Measurements from ENCODE around the gene C22orf39.
A peak's percentile ranks its signal among the peaks of the same experiment; 100 is the strongest.

C22orf39 gene

DNA sequence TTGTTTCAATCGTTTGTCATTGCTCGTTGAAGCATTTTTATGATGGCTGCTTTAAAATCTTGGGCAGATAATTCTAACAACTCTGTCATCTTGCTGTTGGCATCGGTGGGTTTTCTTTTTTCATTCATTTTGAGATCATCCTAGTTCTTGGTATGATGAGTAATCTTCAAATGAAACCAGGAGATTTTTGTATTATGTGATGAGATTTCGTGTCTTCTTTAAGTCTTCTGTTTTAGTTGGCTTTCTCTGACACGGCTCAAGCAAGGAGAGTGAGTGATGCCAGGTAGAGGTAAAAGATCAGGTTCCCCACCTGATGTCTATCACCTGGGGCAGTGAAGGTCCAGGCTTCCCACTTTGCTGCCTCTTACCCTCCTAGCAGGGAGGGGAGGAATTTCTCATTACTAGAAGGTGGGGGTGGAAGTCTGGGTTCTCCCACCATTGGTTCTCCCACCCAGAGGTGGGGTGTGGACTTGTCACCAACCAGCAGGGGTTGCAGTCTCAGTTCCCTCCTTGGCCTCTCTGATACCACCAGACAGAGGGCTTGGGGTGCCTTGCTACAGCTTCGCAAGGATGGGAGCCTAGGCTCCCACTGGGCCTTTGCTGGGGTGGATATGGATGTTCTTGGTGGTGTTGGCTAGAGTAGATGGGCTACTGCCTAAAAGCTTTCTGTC lies 45.1 kb upstream of the C22orf39 start:
- no peak for DNase-seq (ENCODE audit: low read depth)
- TF ChIP-seq, protein P1, sequence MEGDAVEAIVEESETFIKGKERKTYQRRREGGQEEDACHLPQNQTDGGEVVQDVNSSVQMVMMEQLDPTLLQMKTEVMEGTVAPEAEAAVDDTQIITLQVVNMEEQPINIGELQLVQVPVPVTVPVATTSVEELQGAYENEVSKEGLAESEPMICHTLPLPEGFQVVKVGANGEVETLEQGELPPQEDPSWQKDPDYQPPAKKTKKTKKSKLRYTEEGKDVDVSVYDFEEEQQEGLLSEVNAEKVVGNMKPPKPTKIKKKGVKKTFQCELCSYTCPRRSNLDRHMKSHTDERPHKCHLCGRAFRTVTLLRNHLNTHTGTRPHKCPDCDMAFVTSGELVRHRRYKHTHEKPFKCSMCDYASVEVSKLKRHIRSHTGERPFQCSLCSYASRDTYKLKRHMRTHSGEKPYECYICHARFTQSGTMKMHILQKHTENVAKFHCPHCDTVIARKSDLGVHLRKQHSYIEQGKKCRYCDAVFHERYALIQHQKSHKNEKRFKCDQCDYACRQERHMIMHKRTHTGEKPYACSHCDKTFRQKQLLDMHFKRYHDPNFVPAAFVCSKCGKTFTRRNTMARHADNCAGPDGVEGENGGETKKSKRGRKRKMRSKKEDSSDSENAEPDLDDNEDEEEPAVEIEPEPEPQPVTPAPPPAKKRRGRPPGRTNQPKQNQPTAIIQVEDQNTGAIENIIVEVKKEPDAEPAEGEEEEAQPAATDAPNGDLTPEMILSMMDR (conservative IDR thresholded peaks at IDR 0.05; ENCODE audit: low read length), result no peak
- no peak overlapping the region for H3K4me3 ChIP-seq (ENCODE audit: low read length)

DNA sequence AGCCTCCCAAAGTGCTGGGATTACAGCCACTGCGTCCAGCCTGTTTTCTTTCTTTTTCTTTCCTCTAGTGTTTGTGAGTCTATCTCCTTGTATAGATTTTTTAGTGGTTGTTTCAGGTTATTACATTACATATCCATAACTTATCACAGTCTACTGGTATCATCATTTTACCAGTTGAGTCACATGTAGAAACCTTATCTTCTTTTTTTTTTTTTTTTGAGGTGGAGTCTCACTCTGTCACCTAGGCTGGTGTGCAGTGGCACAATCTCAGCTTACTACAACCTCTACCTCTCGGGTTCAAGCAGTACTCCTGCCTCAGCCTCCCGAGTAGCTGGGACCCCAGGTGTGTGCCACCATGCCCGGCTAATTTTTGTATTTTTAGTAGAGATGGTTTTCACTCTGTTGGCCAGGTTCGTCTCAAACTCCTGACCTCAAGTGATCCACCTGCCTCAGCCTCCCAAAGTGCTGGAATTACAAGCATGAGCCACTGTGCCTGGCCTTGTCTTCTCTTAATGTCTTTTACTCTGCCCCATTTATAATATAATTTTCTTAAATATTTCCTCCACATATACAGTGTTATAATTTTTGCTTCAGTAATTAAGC lies 43.2 kb upstream of the C22orf39 start:
- H3K4me3 ChIP-seq (ENCODE audit: low read length), result no peak overlapping the region
- TF ChIP-seq, protein P1 (conservative IDR thresholded peaks at IDR 0.05; ENCODE audit: low read length), result no peak
- no peak for DNase-seq (ENCODE audit: low read depth)

DNA sequence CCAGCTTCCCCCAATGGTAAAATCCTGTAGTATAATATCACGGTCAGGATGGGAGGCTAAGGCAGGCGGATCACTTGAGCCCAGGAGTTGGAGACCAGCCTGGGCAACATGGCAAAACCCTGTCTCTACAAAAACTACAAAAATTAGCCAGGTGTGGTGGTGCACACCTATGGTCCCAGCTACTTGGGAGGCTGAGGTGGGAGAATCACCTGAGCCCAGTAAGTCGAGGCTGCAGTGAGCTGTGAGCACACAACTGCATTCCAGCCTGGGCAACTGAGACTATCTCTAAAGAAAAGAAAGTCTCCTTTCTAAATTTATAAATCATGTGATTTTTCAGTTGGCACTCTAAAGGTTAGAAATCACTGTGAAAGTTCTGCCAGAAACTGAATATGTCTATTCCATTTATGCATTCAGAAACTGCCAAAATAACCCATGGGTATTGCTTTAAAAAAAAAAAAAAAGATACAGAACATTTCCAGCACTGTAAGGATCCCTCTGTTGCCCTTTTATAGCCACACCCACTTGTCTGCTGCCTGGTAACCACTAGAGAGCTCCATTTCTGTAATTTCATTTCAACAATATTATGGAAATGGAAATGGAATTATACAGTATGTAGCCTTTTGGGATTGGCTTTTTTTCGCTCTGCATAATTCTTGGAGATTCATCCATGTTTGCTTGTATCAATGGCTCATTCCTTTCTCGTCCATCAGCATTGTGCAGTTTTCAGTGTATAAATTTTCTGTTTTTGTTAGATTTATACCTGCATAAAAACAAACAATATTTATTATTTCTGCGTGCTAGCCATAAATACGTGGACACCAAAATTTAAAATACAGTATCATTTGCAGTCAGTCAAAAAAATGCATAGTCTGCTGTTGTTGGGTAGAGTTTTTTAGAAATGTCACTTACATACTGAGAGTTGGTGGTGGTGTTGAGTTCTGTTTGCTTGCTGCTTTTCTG lies 41.7 kb upstream of the C22orf39 start:
- DNase-seq (ENCODE audit: low read depth), result peak; percentile 14
- TF ChIP-seq, protein P1 (conservative IDR thresholded peaks at IDR 0.05; ENCODE audit: low read length), result peak; percentile 22; the same call in 1 of the 2 replicates
- H3K4me3 ChIP-seq (ENCODE audit: low read length), result no peak overlapping the region

DNA sequence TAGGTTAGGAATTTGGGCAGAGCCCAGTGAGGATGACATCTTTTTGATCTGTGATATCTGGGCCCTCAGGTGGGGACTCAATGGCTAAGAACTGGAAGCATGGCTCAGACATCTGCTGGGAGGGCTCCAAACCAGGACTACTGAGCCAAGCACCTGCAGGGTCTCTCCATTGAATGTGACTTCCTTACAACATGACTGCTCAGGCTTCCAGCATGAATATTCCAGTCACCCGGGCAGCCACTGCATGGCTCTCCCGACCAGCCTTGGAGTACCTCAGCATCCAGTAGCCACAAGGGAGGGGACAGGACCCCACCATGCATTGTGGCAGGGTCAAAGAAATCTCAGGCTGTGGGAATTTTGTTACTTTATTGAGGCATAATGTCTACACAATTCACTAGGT lies 40.8 kb upstream of the C22orf39 start:
- TF ChIP-seq, protein P1 (conservative IDR thresholded peaks at IDR 0.05; ENCODE audit: low read length), result no peak
- DNase-seq (ENCODE audit: low read depth), result no peak
- no peak overlapping the region for H3K4me3 ChIP-seq (ENCODE audit: low read length)

DNA sequence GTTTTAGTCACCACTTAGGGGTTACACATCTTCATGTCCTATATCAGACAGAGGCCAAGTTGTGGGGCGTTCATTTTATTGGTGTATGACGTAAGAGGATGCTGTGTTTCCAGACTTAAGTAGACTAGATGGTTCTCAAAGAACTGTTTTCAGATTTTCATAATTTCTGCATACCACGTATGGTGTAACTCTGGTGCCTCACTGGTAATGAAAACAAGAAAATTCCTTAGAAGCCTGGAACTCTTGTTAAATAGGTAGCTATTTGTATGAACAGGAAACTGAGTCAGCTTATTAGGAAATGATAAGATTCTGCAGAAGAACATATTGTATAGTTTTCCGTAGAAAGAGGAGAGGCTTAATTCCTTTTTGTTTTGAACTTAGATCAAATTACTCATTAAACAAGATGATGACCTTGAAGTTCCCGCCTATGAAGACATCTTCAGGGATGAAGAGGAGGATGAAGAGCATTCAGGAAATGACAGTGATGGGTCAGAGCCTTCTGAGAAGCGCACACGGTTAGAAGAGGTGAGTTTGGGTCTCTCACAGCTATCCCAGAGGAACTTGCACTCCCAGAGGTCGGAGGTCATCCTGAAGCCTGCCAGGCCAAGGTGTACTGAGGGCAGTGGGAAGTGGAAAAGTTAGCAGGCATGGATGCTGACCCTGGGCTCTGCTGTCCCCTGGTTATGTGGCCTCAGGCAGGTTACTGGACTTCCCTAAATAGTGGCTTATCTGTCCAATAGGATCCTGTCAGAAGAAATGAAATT lies 36.2 kb upstream of the C22orf39 start:
- H3K4me3 ChIP-seq (ENCODE audit: low read length), result no peak overlapping the region
- peak; percentile 61 for DNase-seq (ENCODE audit: low read depth)

DNA sequence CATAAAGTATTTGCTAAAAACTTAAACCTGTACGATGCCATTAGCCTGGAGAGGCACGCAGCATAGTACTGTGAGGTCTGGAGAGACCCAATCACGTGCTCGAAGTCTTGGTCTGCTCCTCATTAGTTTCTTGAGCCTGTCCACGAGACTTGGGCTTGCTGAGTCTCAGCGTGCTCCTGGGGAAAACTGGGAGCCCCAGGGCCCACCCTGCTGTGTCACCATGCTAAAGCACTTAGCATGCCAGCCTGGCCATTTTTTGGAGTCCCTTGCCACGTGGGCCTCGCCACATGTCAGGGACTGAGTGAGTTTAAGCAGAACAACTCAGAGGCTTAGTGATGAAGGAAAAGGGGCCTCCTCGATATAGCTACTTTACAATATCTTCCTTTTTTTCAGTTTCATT lies 34.8 kb upstream of the C22orf39 start:
- H3K4me3 ChIP-seq (ENCODE audit: low read length), result no peak overlapping the region
- TF ChIP-seq, protein P1 (conservative IDR thresholded peaks at IDR 0.05; ENCODE audit: low read length), result no peak
- DNase-seq (ENCODE audit: low read depth), result no peak

More for the DNA sequence above, 36.2 kb upstream of the C22orf39 start:
- TF ChIP-seq, protein P1 (conservative IDR thresholded peaks at IDR 0.05; ENCODE audit: low read length), result no peak

All from AG10803 (cell line).